ENCODE data around the gene PLCXD3.

PLCXD3 gene

DNA sequence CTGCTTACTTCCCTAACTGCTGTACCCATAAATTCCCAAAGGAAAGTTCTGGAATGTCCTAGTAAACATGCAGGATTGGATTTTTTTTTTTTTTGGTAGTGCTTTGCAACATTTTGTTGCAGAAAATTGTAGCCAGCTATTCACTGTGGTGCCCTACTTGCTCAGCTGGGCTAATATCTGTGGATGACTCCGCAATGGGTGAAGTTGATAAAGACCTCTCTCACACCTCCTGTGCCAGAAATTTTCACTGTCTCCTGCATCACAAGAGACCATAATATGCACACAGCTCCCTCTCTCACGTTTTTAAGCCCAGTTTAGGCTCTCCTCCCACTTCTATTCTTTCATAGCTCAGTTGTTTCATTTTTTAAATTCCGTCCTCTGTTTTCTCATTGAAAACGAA is 160.6 kb downstream of the PLCXD3 start:
- H3K4me3 Mint-ChIP-seq: no peak overlapping the region
- peaks cover 10% of the 10 kb centered on the region for H3K9me3 Mint-ChIP-seq
- no peaks in the 10 kb centered on the region for H3K36me3 Mint-ChIP-seq (ENCODE audit: insufficient read depth)

DNA sequence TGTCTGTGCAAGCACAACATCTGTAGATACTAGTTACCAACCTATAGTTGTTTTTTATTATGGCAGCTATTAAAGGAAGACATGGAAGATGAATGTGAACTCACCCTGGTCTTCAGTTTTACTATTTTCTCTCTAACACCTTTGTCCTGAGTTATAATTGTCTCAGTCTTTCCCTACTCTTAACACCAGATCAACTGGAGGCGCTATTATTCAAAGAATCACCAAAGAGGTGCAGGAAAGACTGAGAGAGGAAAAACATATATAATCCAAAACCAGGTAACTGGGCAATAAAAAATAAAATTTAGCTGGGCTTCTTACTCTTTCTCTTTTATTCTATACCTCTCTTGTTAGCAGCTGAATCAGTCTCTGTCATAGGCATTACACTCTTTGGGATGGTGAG is 162.8 kb downstream of the PLCXD3 start:
- no peaks in the 10 kb centered on the region for H3K4me1 Mint-ChIP-seq
- H3K27ac Mint-ChIP-seq (ENCODE audit: low read depth): no peak overlapping the region
- no peak overlapping the region for H3K4me3 Mint-ChIP-seq
- H3K9me3 Mint-ChIP-seq: peaks cover 10% of the 10 kb centered on the region
- no peaks in the 10 kb centered on the region for H3K36me3 Mint-ChIP-seq (ENCODE audit: insufficient read depth)
- ATAC-seq (replicated peaks; ENCODE audit: extremely low read depth, poor library complexity, severe bottlenecking) (no peak), DNase-seq (ENCODE audit: low spot score in 2 of 2) (no peak)
- no peaks in the 10 kb centered on the region for H3K27me3 Mint-ChIP-seq

More for the DNA sequence above, 160.6 kb downstream of the PLCXD3 start:
- Mint-ChIP-seq H3K4me1 (no peaks in the 10 kb centered on the region), H3K27me3 (no peaks in the 10 kb centered on the region), H3K27ac (ENCODE audit: low read depth) (no peak overlapping the region)
- ATAC-seq (replicated peaks; ENCODE audit: extremely low read depth, poor library complexity, severe bottlenecking): no peak
- DNase-seq (ENCODE audit: low spot score in 2 of 2): no peak

DNA sequence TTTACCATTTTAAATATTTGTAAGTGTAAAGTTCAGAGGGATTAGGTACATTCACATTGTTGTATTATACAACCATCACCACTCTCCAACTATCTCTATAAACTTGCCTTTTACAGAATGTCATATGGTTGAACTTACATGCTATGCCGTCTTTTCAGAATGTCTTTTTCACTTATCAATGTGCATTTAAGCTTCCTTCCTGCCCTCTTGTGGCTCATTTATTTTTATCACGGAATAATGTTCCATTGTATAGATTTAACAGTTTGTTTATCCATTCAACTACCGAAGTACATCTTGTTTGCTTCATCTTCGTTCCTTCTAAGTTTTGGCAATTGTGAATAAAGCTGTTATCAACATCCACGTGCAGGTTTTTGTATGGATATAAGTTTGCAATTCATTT is 163.8 kb downstream of the PLCXD3 start:
- DNase-seq (ENCODE audit: low spot score in 2 of 2): no peak
- ATAC-seq (replicated peaks; ENCODE audit: extremely low read depth, poor library complexity, severe bottlenecking): no peak
- Mint-ChIP-seq H3K4me1 (no peaks in the 10 kb centered on the region), H3K9me3 (peaks cover 10% of the 10 kb centered on the region), H3K36me3 (ENCODE audit: insufficient read depth) (no peaks in the 10 kb centered on the region), H3K4me3 (no peak overlapping the region), H3K27me3 (no peaks in the 10 kb centered on the region), H3K27ac (ENCODE audit: low read depth) (no peak overlapping the region)

DNA sequence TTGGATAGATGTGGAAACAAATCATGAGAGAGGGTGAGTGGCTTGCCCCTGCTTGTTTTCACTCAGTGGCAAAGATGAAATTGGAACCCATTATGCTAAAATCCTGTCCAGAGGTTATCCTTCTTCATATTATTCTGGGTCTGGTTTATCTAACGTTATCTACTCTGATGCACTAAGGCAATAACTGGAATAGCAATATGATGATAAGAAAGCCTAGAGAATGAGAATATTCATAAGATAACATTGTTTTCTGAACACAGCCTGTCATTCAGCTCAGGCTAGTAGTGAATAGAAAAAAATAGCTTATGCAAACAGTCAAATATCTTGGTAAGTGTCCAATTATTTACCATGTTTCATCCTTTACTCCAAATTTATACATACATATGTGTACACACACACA is 165.1 kb downstream of the PLCXD3 start:
- Mint-ChIP-seq H3K36me3 (ENCODE audit: insufficient read depth) (no peaks in the 10 kb centered on the region), H3K27ac (ENCODE audit: low read depth) (no peak overlapping the region), H3K27me3 (no peaks in the 10 kb centered on the region), H3K4me3 (no peak overlapping the region), H3K9me3 (peaks cover 10% of the 10 kb centered on the region), H3K4me1 (no peaks in the 10 kb centered on the region)
- ATAC-seq (replicated peaks; ENCODE audit: extremely low read depth, poor library complexity, severe bottlenecking) (no peak), DNase-seq (ENCODE audit: low spot score in 2 of 2) (no peak)

GRCh38 chr5:41339339-41339738 is 171.1 kb downstream of the PLCXD3 start:
- H3K4me3 Mint-ChIP-seq: no peak overlapping the region
- no peaks in the 10 kb centered on the region for H3K4me1 Mint-ChIP-seq
- H3K27me3 Mint-ChIP-seq: no peaks in the 10 kb centered on the region
- H3K27ac Mint-ChIP-seq (ENCODE audit: low read depth): no peak overlapping the region
- H3K36me3 Mint-ChIP-seq (ENCODE audit: insufficient read depth): no peaks in the 10 kb centered on the region
- no peaks in the 10 kb centered on the region for H3K9me3 Mint-ChIP-seq
- ATAC-seq (replicated peaks; ENCODE audit: extremely low read depth, poor library complexity, severe bottlenecking) (no peak), DNase-seq (ENCODE audit: low spot score in 2 of 2) (no peak)

GRCh38 chr5:41338136-41338675 is 172.2 kb downstream of the PLCXD3 start:
- Mint-ChIP-seq H3K27me3 (no peaks in the 10 kb centered on the region), H3K9me3 (no peaks in the 10 kb centered on the region), H3K36me3 (ENCODE audit: insufficient read depth) (no peaks in the 10 kb centered on the region), H3K4me1 (no peaks in the 10 kb centered on the region), H3K4me3 (no peak overlapping the region), H3K27ac (ENCODE audit: low read depth) (no peak overlapping the region)
- ATAC-seq (replicated peaks; ENCODE audit: extremely low read depth, poor library complexity, severe bottlenecking) (no peak), DNase-seq (ENCODE audit: low spot score in 2 of 2) (no peak)

GRCh38 chr5:41337724-41338123 is 172.7 kb downstream of the PLCXD3 start:
- Mint-ChIP-seq H3K9me3 (no peaks in the 10 kb centered on the region), H3K4me3 (no peak overlapping the region), H3K4me1 (no peaks in the 10 kb centered on the region), H3K36me3 (ENCODE audit: insufficient read depth) (no peaks in the 10 kb centered on the region), H3K27me3 (no peaks in the 10 kb centered on the region), H3K27ac (ENCODE audit: low read depth) (no peak overlapping the region)
- DNase-seq (ENCODE audit: low spot score in 2 of 2) (no peak), ATAC-seq (replicated peaks; ENCODE audit: extremely low read depth, poor library complexity, severe bottlenecking) (no peak)

GRCh38 chr5:41337216-41337615 is 173.2 kb downstream of the PLCXD3 start:
- Mint-ChIP-seq H3K9me3 (no peaks in the 10 kb centered on the region), H3K27ac (ENCODE audit: low read depth) (no peak overlapping the region), H3K4me3 (no peak overlapping the region), H3K27me3 (no peaks in the 10 kb centered on the region), H3K36me3 (ENCODE audit: insufficient read depth) (no peaks in the 10 kb centered on the region), H3K4me1 (no peaks in the 10 kb centered on the region)
- ATAC-seq (replicated peaks; ENCODE audit: extremely low read depth, poor library complexity, severe bottlenecking): no peak
- DNase-seq (ENCODE audit: low spot score in 2 of 2): no peak

DNA sequence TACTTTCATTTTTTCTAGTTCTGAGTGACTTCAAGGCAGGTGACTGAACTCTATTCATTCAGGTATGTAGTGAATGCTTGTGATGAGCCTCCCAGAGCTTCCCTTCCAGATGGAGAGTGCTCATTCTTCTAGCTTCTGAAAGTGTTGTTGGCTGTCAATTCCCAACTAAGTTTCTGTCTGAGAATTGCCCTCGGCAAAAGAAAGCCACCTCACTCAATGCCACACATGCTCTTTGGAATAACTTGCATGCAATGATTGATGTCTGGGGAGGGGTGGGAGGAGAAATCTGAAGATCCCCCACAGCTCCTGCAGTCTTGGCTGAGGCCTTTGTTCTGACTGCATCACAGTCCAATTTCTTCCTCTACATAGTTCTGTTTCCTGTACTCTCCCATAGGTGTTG is 173.9 kb downstream of the PLCXD3 start:
- no peaks in the 10 kb centered on the region for H3K36me3 Mint-ChIP-seq (ENCODE audit: insufficient read depth)
- H3K27me3 Mint-ChIP-seq: no peaks in the 10 kb centered on the region
- H3K4me1 Mint-ChIP-seq: no peaks in the 10 kb centered on the region
- ATAC-seq (replicated peaks; ENCODE audit: extremely low read depth, poor library complexity, severe bottlenecking): no peak
- no peak overlapping the region for H3K27ac Mint-ChIP-seq (ENCODE audit: low read depth)
- H3K4me3 Mint-ChIP-seq: no peak overlapping the region
- no peaks in the 10 kb centered on the region for H3K9me3 Mint-ChIP-seq
- no peak for DNase-seq (ENCODE audit: low spot score in 2 of 2)

DNA sequence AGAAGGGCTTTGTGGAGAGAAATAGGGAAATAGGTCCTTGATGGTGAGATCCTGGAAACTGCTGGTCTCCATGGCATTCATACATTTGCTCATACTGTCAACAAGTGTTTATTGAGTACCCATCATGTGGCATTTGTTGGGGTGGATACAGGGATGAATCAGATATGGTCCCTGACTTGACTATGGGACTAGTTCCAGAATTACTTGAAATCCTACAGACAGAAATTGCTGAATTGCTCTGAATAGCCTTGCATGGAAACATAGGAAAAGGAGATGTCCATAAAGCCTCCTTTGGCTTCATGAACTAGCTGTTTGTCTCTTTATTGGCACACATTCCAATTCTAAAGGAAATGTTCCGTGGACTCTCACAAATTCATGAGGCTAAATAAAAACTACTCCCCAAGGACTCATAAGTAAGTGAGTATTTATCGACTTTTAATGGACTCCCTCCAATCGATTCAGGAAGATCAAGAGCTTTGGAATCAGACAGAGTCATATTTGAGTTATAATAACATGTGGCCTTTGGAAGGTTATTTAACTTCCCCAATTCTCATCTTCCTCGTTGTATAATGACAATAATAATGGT is 174.7 kb downstream of the PLCXD3 start:
- no peaks in the 10 kb centered on the region for H3K9me3 Mint-ChIP-seq
- no peak for DNase-seq (ENCODE audit: low spot score in 2 of 2)
- H3K4me1 Mint-ChIP-seq: no peaks in the 10 kb centered on the region
- no peak for ATAC-seq (replicated peaks; ENCODE audit: extremely low read depth, poor library complexity, severe bottlenecking)
- H3K27ac Mint-ChIP-seq (ENCODE audit: low read depth): no peak overlapping the region
- H3K27me3 Mint-ChIP-seq: no peaks in the 10 kb centered on the region
- H3K36me3 Mint-ChIP-seq (ENCODE audit: insufficient read depth): no peaks in the 10 kb centered on the region
- H3K4me3 Mint-ChIP-seq: no peak overlapping the region

DNA sequence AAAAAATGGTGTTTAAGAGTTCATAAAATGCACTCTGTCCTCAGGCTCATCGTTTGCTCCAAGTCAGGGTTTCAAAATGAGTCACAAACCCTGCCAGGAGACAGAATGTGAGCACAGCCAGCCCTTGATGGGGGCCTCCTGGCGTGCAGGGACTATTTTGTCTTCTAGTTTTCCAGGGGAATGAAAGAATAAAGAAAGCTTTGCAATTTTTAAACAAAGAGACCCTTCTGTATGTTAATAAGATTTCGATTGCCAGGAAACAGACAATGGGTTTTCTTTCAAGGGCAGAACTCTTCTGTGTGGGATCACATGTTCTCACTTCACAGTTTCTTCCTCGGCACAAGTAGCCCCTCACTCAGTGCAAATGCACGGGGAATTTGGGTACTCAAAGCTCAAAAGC is 175.6 kb downstream of the PLCXD3 start:
- Mint-ChIP-seq H3K4me3 (no peak overlapping the region), H3K27ac (ENCODE audit: low read depth) (no peak overlapping the region), H3K27me3 (no peaks in the 10 kb centered on the region), H3K36me3 (ENCODE audit: insufficient read depth) (no peaks in the 10 kb centered on the region), H3K4me1 (no peaks in the 10 kb centered on the region), H3K9me3 (no peaks in the 10 kb centered on the region)
- no peak for DNase-seq (ENCODE audit: low spot score in 2 of 2)
- ATAC-seq (replicated peaks; ENCODE audit: extremely low read depth, poor library complexity, severe bottlenecking): no peak

GRCh38 chr5:41334221-41334620 is 176.2 kb downstream of the PLCXD3 start:
- Mint-ChIP-seq H3K27me3 (no peaks in the 10 kb centered on the region), H3K4me1 (no peaks in the 10 kb centered on the region), H3K9me3 (no peaks in the 10 kb centered on the region), H3K4me3 (no peak overlapping the region), H3K27ac (ENCODE audit: low read depth) (no peak overlapping the region), H3K36me3 (ENCODE audit: insufficient read depth) (no peaks in the 10 kb centered on the region)
- ATAC-seq (replicated peaks; ENCODE audit: extremely low read depth, poor library complexity, severe bottlenecking): no peak
- DNase-seq (ENCODE audit: low spot score in 2 of 2): no peak

- no peak overlapping the region for H3K4me3 Mint-ChIP-seq
- H3K36me3 Mint-ChIP-seq (ENCODE audit: insufficient read depth): no peaks in the 10 kb centered on the region
- no peak overlapping the region for H3K27ac Mint-ChIP-seq (ENCODE audit: low read depth)
- no peaks in the 10 kb centered on the region for H3K27me3 Mint-ChIP-seq
- ATAC-seq (replicated peaks; ENCODE audit: extremely low read depth, poor library complexity, severe bottlenecking): no peak
- H3K4me1 Mint-ChIP-seq: no peaks in the 10 kb centered on the region
- H3K9me3 Mint-ChIP-seq: peaks cover 11% of the 10 kb centered on the region
- no peak for DNase-seq (ENCODE audit: low spot score in 2 of 2)
These were observed 185.3 kb downstream of the PLCXD3 start for GRCh38 chr5:41325074-41325473.
